Peyer's patch (tissue), 4 donors: ENCODE results near the gene ACSM2B. TPM values are rescaled to one million over a fixed set of nuclear protein-coding genes. Genes with fewer than 3 reads are reported as not detected.
"Not testable (repeated sequence)": the region's sequence is repeated elsewhere in the genome, so short reads cannot be mapped to it uniquely, and the experiment has no call there.

ENCODE experiments used
- DNase-seq, 3 donors: peaks; one replicate each; pipeline ENCODE4 v3.0.0-alpha.2; 2017 to 2019
- H3K27ac ChIP-seq, 4 donors: fragments of 200-600 bp; sonication (generic); one replicate each; pipeline ENCODE4 v1.5.1; 2016 to 2019
- H3K27me3 ChIP-seq, 2 donors: fragments of 200-600 bp; sonication (generic); one replicate each; pipeline ENCODE4 v1.5.1; 2019
- H3K36me3 ChIP-seq, 3 donors: fragments of 200-600 bp; sonication (generic); one replicate each; pipeline ENCODE4 v1.5.1; 2016 to 2019
- H3K4me1 ChIP-seq, 4 donors: fragments of 200-600 bp; sonication (generic); one replicate each; pipeline ENCODE4 v1.5.1; 2016 to 2019
- H3K4me3 ChIP-seq, 4 donors: fragments of 200-600 bp; sonication (generic); 1 replicate in 3 of 4; 2 replicates in 1 of 4; pipeline ENCODE4 v1.5.1; 2016 to 2019; ENCODE audit warnings: mild to moderate bottlenecking in 1 of 4
- H3K9me3 ChIP-seq, 4 donors: fragments of 200-600 bp; sonication (generic); one replicate each; pipeline ENCODE4 v1.5.1; 2016 to 2019; ENCODE audit warnings: mild to moderate bottlenecking in 1 of 4
- POLR2A ChIP-seq, 2 donors: fragments of 450-650 bp; IDR thresholded peaks; one replicate each; pipeline ENCODE4 v1.5.1; 2017; ENCODE audit warnings: antibody characterized with exemption in 2 of 2, mild to moderate bottlenecking in 2 of 2, moderate library complexity in 2 of 2
- total RNA-seq, 4 donors: library from RNA; depleted of rRNA; stranded (reverse); fragments of >200 nt; gene quantifications; one replicate each; pipeline ENCODE4 v1.1.0, GENCODE V29; 2016
- TF ChIP-seq, protein P1 (sequence below), 6 experiments: fragments of 450-650 bp in 4 of 6; fragments of 200-600 bp in 2 of 6; sonication (generic) in 1 of 6; IDR thresholded peaks; one replicate each; pipeline ENCODE4 v1.5.1; 2017 to 2019; ENCODE audit warnings: antibody characterized with exemption in 6 of 6, mild to moderate bottlenecking in 3 of 6, moderate library complexity in 1 of 6

The ACSM2B gene, protein sequence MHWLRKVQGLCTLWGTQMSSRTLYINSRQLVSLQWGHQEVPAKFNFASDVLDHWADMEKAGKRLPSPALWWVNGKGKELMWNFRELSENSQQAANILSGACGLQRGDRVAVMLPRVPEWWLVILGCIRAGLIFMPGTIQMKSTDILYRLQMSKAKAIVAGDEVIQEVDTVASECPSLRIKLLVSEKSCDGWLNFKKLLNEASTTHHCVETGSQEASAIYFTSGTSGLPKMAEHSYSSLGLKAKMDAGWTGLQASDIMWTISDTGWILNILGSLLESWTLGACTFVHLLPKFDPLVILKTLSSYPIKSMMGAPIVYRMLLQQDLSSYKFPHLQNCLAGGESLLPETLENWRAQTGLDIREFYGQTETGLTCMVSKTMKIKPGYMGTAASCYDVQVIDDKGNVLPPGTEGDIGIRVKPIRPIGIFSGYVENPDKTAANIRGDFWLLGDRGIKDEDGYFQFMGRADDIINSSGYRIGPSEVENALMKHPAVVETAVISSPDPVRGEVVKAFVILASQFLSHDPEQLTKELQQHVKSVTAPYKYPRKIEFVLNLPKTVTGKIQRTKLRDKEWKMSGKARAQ
- total RNA-seq = not detected

GRCh38 chr16:20576145-20576544 is at the start of gene ACSM2B:
Gene ACSM2B (minus strand): TSS chr16:20576367. CDS start chr16:20564845, 11,522 bp downstream.
- not testable (repeated sequence) for H3K4me3 ChIP-seq, H3K9me3 ChIP-seq, H3K4me1 ChIP-seq, H3K27ac ChIP-seq, H3K36me3 ChIP-seq, H3K27me3 ChIP-seq, DNase-seq

GRCh38 chr16:20624882-20625807 is 49.0 kb upstream of the ACSM2B start:
- H3K9me3 ChIP-seq = no peaks in the 10 kb centered on the region
- no peaks in the 10 kb centered on the region for H3K36me3 ChIP-seq
- no peak overlapping the region for H3K27ac ChIP-seq
- H3K4me3 ChIP-seq = no peak overlapping the region
- no peaks in the 10 kb centered on the region for H3K27me3 ChIP-seq
- TF ChIP-seq, protein P1, sequence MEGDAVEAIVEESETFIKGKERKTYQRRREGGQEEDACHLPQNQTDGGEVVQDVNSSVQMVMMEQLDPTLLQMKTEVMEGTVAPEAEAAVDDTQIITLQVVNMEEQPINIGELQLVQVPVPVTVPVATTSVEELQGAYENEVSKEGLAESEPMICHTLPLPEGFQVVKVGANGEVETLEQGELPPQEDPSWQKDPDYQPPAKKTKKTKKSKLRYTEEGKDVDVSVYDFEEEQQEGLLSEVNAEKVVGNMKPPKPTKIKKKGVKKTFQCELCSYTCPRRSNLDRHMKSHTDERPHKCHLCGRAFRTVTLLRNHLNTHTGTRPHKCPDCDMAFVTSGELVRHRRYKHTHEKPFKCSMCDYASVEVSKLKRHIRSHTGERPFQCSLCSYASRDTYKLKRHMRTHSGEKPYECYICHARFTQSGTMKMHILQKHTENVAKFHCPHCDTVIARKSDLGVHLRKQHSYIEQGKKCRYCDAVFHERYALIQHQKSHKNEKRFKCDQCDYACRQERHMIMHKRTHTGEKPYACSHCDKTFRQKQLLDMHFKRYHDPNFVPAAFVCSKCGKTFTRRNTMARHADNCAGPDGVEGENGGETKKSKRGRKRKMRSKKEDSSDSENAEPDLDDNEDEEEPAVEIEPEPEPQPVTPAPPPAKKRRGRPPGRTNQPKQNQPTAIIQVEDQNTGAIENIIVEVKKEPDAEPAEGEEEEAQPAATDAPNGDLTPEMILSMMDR (IDR thresholded peaks at IDR 0.05) = no peak
- TF ChIP-seq POLR2A (IDR thresholded peaks at IDR 0.05) = no peak
- DNase-seq = no peak
- H3K4me1 ChIP-seq = no peaks in the 10 kb centered on the region

GRCh38 chr16:20624205-20624604 is 48.0 kb upstream of the ACSM2B start:
- no peaks in the 10 kb centered on the region for H3K9me3 ChIP-seq
- no peaks in the 10 kb centered on the region for H3K4me1 ChIP-seq
- DNase-seq = no peak
- no peaks in the 10 kb centered on the region for H3K27me3 ChIP-seq
- no peak overlapping the region for H3K4me3 ChIP-seq
- TF ChIP-seq POLR2A (IDR thresholded peaks at IDR 0.05) = no peak
- TF ChIP-seq, protein P1 (IDR thresholded peaks at IDR 0.05) = no peak
- no peak overlapping the region for H3K27ac ChIP-seq
- no peaks in the 10 kb centered on the region for H3K36me3 ChIP-seq

DNA sequence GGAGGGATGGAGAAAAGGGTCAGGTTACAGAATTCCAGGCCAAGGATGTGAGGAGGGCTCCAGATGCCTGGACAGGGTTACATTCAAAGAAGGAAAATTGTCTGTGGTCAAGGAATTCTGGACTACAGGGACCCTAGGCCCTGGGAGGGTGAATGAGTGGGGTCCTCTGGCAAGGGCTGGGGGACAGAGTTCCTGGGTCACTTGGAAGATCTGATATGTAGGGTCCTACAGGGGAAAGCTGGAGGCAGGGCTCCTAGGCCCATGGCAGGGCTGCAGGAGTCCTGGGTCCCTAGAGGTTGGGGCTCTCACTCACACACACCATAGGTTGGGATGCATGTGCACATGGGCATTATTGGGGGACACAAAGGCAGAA is 46.3 kb upstream of the ACSM2B start:
- Histone ChIP-seq H3K27me3 (no peaks in the 10 kb centered on the region), H3K36me3 (no peaks in the 10 kb centered on the region), H3K4me3 (no peak overlapping the region), H3K9me3 (no peaks in the 10 kb centered on the region), H3K27ac (no peak overlapping the region), H3K4me1 (no peaks in the 10 kb centered on the region)
- DNase-seq = no peak
- TF ChIP-seq, protein P1 (IDR thresholded peaks at IDR 0.05) = no peak
- TF ChIP-seq POLR2A (IDR thresholded peaks at IDR 0.05) = no peak

- Histone ChIP-seq H3K4me1 (no peaks in the 10 kb centered on the region), H3K36me3 (no peaks in the 10 kb centered on the region), H3K9me3 (no peaks in the 10 kb centered on the region), H3K27me3 (no peaks in the 10 kb centered on the region), H3K27ac (no peak overlapping the region), H3K4me3 (no peak overlapping the region)
- TF ChIP-seq, protein P1 (IDR thresholded peaks at IDR 0.05) = no peak
- DNase-seq = no peak
Measured at GRCh38 chr16:20621406-20621805, 45.2 kb upstream of the ACSM2B start.

GRCh38 chr16:20620770-20621169 is 44.6 kb upstream of the ACSM2B start:
- Histone ChIP-seq H3K4me1 (no peaks in the 10 kb centered on the region), H3K4me3 (no peak overlapping the region), H3K9me3 (no peaks in the 10 kb centered on the region), H3K27me3 (no peaks in the 10 kb centered on the region), H3K36me3 (no peaks in the 10 kb centered on the region), H3K27ac (no peak overlapping the region)
- TF ChIP-seq, protein P1 (IDR thresholded peaks at IDR 0.05) = no peak
- no peak for TF ChIP-seq POLR2A (IDR thresholded peaks at IDR 0.05)
- no peak for DNase-seq
